Caki2 (cell line): ENCODE results near the gene EFNA2. TPM values are rescaled to one million over a fixed set of nuclear protein-coding genes. Genes with fewer than 3 reads are reported as not detected.
"Not testable (repeated sequence)": the region's sequence is repeated elsewhere in the genome, so short reads cannot be mapped to it uniquely, and the experiment has no call there.

ENCODE experiments used
- DNase-seq: peaks from one replicate; pipeline ENCODE4 v3.0.0-alpha.2; 2015; ENCODE audit warnings: low read depth
- in situ Hi-C: cut with HindIII; loops from 2 replicates; pipeline ENCODE4 v1.10.0; 2016; ENCODE audit warnings: low sequenced_read_pairs, low pct_unique_long_range_greater_than_20kb, mixed read lengths
- total RNA-seq: library from RNA; depleted of rRNA; stranded (reverse); fragments of >200 nt; shearing (Covaris generic); gene quantifications from 2 replicates; pipeline ENCODE4 v1.2.3, GENCODE V29; 2014; ENCODE audit warnings: low replicate concordance; rRNA removed

EFNA2 gene
- not detected in 2 replicates for total RNA-seq

GRCh38 chr19:1285737-1286360 lies at the start of gene EFNA2:
EFNA2 (plus strand) TSS chr19:1285873; CDS start chr19:1286169, 296 bp downstream.
- DNase-seq, result no peak
- in situ Hi-C loops, result no loop called here

GRCh38 chr19:1236576-1236975 lies 49.1 kb upstream of the EFNA2 start:
- in situ Hi-C loops, result no loop called here

GRCh38 chr19:1237027-1237659 lies 48.5 kb upstream of the EFNA2 start:
- in situ Hi-C loops, result no loop called here

More at GRCh38 chr19:1236576-1236975, 49.1 kb upstream of the EFNA2 start:
- no peak for DNase-seq

GRCh38 chr19:1237754-1238368 lies 47.8 kb upstream of the EFNA2 start, which contains the start of gene CBARP:
CBARP (minus strand) TSS chr19:1238005; CDS start chr19:1236100, 1,905 bp downstream.
- in situ Hi-C loops, result no loop called here
- DNase-seq, result no peak

More at GRCh38 chr19:1237027-1237659, 48.5 kb upstream of the EFNA2 start:
- no peak for DNase-seq

- no peak for DNase-seq
- in situ Hi-C loops, result no loop called here
These were observed 47.0 kb upstream of the EFNA2 start for GRCh38 chr19:1238369-1239303.

- in situ Hi-C loops, result no loop called here
- DNase-seq, result no peak
These were observed 46.3 kb upstream of the EFNA2 start for GRCh38 chr19:1239420-1239795.

GRCh38 chr19:1239796-1240737 lies 45.6 kb upstream of the EFNA2 start:
- in situ Hi-C loops, result no loop called here
- DNase-seq, result peak; percentile 59

- in situ Hi-C loops, result no loop called here
- no peak for DNase-seq
These were observed 44.7 kb upstream of the EFNA2 start for GRCh38 chr19:1240925-1241324.

GRCh38 chr19:1241417-1242095 lies 44.1 kb upstream of the EFNA2 start, which contains the start of gene ATP5F1D:
ATP5F1D (plus strand) TSS chr19:1241751; CDS start chr19:1241851, 100 bp downstream.
- in situ Hi-C loops, result no loop called here
- peak; percentile 81 for DNase-seq

GRCh38 chr19:1243768-1244692 lies 41.6 kb upstream of the EFNA2 start:
- in situ Hi-C loops, result no loop called here
- DNase-seq, result peak; percentile 63

- in situ Hi-C loops, result no loop called here
- peak; percentile 46 for DNase-seq
These were observed 40.8 kb upstream of the EFNA2 start for GRCh38 chr19:1244693-1245451.

GRCh38 chr19:1245494-1246264 lies 40.0 kb upstream of the EFNA2 start:
- DNase-seq, result peak; percentile 80
- in situ Hi-C loops, result no loop called here

GRCh38 chr19:1246265-1247087 lies 39.2 kb upstream of the EFNA2 start:
- in situ Hi-C loops, result not testable (repeated sequence)
- DNase-seq, result peak; percentile 58

GRCh38 chr19:1247748-1248138 lies 37.9 kb upstream of the EFNA2 start:
- in situ Hi-C loops, result no loop called here
- DNase-seq, result no peak
